HG03442 (cell line): ENCODE results near the gene MLH3.
"Not testable (repeated sequence)": the region's sequence is repeated elsewhere in the genome, so short reads cannot be mapped to it uniquely, and the experiment has no call there.

Experiments used
- ATAC-seq: cut with Tn5 transposase; IDR thresholded peaks from one replicate; pipeline ENCODE4 v1.9.1; 2021; ENCODE audit warnings: mild to moderate bottlenecking, moderate library complexity; ENCODE audit not compliant: unreplicated experiment

Gene MLH3

GRCh38 chr14:75050852-75051555 lies at the start of gene MLH3:
Gene MLH3 (minus strand): TSS chr14:75051467. CDS start chr14:75049655, 1,812 bp downstream.
- peak; percentile 61 for ATAC-seq

DNA sequence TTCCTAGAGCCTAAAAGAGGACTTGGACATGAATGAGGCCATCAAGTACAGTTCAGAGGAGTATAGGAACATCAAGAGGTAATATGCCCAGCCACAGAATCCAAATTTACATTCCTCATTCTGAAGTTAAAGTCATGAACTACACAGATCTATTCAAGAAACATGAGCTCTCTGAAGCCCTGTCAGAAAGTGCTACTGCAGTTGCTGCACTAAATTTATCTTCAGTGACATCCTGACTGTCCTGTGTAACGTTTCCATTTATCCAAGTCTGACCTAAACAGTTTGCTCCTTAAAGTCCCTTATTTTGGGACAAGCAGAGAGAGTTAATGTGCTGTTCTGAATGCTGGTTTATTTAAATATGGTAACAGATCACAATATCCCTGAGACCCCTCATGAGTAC lies 47.4 kb upstream of the MLH3 start:
- ATAC-seq = no peak

GRCh38 chr14:75098212-75098611 lies 46.9 kb upstream of the MLH3 start:
- no peak for ATAC-seq

GRCh38 chr14:75096959-75097358 lies 45.7 kb upstream of the MLH3 start:
- ATAC-seq = no peak

GRCh38 chr14:75095690-75096089 lies 44.4 kb upstream of the MLH3 start:
- no peak for ATAC-seq

GRCh38 chr14:75094896-75095295 lies 43.6 kb upstream of the MLH3 start:
- no peak for ATAC-seq

GRCh38 chr14:75092698-75093097 lies 41.4 kb upstream of the MLH3 start:
- no peak for ATAC-seq

DNA sequence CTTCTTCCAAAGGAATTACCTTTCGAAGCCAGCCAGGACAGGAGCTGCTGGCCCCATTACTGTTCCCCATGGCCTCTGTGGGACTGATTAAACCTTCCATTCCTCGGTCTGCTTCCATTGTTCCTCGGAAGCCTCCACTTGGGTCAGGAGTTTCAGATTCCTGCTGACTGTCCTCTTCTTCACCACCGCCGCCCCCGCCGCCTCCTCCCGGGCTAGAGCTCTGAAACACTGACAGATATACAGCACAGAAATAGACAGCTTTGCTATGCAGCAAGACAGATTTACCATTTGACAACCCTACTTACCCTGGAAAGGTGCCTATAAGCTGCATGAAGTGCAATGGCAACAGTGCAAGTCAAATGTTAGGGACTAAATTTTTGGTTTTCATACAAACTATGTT lies 40.0 kb upstream of the MLH3 start:
- ATAC-seq = no peak

DNA sequence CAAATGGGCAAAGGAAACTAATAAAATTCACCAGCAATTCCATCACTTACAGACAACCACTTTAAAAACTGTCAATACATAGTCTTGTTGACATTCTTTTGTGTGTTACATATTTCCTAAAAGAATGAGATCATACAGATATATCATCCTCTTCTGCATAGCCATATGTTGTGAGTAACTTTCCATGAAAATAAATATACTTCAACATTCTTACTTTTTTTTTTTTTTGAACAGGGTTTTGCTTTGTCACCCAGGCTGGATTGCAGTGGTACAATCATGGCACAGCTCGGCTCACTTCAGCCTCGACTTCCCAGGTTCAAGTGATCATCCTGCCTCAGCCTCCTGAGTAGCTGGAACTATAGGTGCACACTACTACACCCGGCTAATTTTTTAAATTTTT lies 39.1 kb upstream of the MLH3 start:
- no peak for ATAC-seq

DNA sequence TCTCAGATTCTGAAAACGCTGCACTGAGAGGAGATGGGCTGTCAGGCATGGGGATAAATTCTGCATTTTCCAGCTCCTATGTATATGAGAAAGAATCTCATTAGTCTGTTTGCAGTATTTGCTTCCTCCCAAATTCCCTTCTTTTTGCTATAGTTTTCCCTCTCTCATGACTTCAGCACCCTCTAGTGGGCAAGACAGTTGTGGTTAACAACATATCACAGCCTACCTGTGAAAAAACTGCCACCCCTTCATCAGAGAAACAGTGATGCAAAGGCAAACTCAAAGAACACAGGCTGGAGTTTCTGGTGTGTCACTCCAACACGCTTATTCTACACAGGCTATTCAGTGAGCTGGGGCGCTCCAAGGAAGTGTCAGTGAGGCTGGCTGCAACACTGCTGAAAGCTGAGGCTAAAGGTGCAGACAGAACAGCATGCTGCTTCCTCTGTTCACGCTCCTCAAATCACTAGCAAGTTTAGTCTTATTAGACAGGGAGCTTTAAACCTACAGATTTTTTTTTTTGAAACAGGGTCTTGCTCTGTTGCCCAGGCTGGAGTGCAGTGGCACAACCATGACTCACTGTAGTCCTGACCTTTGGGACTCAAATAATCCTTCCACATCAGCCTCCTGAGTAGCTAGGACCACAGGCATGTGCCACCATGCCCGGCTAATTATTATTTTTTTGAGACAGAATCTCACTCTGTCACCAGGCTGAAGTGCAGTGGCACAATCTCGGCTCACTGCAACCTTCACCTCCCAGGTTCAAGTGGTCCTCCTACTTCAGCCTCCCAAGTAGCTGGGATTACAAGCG lies 37.5 kb upstream of the MLH3 start:
- ATAC-seq = no peak

- ATAC-seq = no peak
Measured at GRCh38 chr14:75088153-75088552, 36.9 kb upstream of the MLH3 start.

DNA sequence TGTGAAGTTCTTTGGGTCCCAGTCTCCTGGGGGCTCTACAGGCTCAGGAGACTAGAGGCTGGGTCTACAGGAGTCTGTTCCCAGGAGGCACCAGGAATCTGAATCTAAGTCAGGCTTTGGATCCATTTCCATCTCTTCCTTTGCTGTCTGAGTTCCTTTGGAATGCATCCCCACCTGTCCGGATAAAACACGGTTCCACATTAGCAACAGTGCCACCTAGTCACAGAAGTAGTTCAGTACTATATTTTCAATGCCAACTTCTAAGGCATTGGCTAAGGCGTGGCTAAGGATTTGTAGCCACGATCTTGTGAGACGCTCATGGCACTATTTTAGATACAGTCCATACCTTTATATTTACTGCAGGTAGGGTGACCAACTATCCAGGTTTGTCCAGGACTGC lies 33.2 kb upstream of the MLH3 start:
- ATAC-seq = no peak

DNA sequence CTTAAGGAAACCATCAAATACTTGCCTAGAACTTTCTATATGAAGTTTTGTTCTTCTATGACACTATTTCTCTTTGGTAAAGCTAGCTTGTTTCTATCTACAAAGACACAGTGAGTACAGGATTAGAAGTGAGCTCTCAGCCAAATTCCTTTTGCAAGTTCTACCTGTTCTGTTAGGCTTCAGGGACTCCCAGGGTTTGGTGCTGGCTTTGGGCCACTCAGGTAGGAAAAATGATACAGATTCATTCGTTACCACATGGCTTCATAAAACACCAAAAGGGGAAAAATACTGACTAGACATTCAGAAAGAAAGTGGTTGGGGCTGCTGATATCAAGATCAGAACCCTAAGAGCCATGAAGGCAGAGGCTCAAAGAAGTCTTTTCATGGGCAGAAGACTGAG lies 32.0 kb upstream of the MLH3 start:
- no peak for ATAC-seq

GRCh38 chr14:75081660-75082229 lies 30.5 kb upstream of the MLH3 start:
- ATAC-seq = no peak

DNA sequence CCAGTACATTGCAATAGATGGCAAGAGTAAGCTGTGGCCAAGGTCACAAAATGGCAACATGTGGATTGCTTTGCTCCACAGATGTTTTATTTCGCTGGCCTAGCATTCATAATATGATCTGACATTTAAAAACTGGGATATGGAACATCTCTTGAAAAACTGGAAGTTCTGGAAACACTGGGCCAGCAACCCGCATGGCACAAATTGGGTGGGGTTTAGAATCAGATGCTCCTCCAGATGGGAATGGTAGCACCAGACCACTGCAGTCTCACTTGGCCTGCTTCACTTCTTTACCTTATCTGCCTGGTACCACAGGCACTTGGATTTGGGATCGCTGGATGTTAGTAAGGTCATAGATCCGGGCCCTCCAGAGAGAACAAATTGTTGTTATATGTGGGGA lies 28.3 kb upstream of the MLH3 start:
- ATAC-seq = no peak

DNA sequence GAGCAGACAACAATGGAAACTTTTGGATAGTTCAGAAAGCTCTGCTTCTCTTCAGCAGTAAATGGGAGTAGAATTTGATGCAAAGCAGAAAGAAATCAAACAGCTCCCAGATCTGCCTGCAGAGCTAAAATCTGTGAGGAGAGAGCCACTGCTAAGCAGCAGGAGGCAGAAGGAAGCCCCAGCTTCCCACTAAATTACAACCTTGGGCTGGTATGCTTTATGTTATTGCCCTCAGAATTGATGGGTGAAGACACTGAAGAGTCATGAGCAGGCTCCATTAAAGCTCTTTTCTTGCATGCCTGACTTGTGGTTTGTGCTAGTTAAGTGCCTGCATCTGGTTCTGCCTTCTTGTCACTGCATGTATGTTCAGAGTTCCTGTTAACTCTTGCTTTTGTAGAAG lies 26.5 kb upstream of the MLH3 start:
- no peak for ATAC-seq

DNA sequence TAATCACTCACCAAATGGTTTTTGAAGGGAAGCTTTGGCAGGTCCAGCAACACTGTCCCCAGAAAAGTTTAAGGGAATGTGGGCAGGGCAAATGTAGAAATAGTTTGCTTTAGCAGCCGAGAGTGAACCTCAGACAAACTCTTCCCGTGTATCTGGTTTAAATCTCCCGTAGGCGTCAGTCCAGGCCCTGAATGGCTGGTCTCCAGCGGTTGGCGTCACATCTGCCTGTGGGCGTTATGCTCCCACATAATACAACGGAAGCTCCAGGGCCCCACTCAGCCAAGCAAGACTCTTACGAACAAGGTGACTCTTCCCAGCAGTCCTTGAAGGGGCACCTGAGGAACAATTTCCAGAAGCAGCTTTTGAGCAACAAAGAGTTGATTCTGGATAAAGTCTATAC lies 19.1 kb upstream of the MLH3 start:
- ATAC-seq = no peak

DNA sequence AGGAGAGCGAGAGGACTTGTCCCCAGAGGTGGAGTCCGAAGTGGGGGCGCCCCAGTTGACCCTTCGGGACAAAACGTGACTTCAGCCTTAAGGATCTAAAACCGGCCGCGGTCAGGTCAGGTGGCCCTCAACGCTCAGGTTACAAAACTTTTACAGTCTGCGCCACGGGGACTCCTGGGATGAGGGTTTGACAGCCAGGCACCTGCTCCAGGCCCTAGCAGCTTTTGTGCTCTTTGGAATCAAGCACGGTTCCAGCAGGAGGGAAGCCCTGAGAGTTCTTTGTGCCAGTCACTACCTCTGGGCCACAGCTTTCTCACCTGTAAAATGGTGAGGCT lies 18.5 kb upstream of the MLH3 start:
- ATAC-seq = no peak

GRCh38 chr14:75069121-75069810 lies 18.0 kb upstream of the MLH3 start, which contains the start of gene ZC2HC1C:
Gene ZC2HC1C (plus strand): TSS chr14:75069641. CDS start chr14:75070574, 933 bp downstream.
- peak; percentile 69 for ATAC-seq

DNA sequence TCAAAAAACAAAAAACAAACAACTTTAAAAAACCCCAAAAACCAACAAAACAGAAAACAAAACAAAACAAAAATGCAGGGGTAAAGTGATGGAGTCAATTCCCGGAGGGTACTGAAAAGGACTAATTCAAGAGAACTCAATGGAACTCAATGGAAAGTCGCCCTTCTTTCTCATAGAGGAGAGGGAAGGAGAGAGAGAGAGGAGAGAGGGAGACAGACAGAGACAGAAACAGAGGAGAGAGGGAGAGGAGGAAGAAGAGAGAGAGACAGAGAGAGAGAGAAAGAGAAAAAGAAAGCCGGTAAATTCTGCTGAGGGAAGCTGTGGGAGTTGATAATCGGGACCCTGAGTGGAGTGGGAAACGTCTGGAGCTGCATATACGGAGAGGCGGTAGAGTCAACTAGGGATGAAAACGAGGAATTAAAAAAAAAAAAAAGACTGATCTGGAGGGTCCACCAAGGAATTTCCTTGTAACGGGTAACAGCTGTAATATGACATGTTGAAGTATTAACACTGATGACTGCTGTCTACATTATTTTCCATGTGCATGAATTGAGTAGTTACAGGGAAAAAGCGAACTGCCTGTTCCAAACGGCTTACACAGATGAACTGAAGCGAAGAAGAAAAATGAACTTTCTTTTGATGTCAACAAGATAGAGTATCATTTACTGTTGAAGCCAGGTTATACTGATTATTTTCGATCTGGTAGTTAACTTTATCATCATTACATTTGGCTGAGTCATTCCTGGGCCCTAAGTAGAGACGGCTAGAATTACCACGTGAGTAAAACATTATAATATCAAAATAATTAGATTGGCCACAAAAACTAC lies 17.2 kb upstream of the MLH3 start:
- ATAC-seq = no peak

GRCh38 chr14:75067765-75068164 lies 16.5 kb upstream of the MLH3 start:
- ATAC-seq = not testable (repeated sequence)
